Parathyroid adenoma (tissue), 2 donors: ENCODE measurements around the gene PTP4A1.

Source experiments
- H2AFZ ChIP-seq: fragments of 300-600 bp; sonication (generic); one replicate; pipeline ENCODE4 v1.7.0; 2017; ENCODE audit warnings: antibody characterized with exemption, mild to moderate bottlenecking
- H3K27ac ChIP-seq: fragments of 300-600 bp; sonication (generic); one replicate; pipeline ENCODE4 v1.7.0; 2017
- H3K27me3 ChIP-seq: fragments of 300-600 bp; sonication (generic); one replicate; pipeline ENCODE4 v1.7.0; 2017; ENCODE audit warnings: low read length; ENCODE audit not compliant: control insufficient read depth, insufficient read depth
- H3K36me3 ChIP-seq: fragments of 300-600 bp; sonication (generic); one replicate; pipeline ENCODE4 v1.7.0; 2017; ENCODE audit warnings: low read length; ENCODE audit not compliant: control insufficient read depth, insufficient read depth
- H3K4me1 ChIP-seq: fragments of 300-600 bp; sonication (generic); one replicate; pipeline ENCODE4 v1.7.0; 2017; ENCODE audit warnings: control low read depth
- H3K4me2 ChIP-seq: fragments of 300-600 bp; sonication (generic); one replicate; pipeline ENCODE4 v1.7.0; 2017; ENCODE audit warnings: low read length
- H3K4me3 ChIP-seq: fragments of 300-600 bp; sonication (generic); one replicate; pipeline ENCODE4 v1.7.0; 2017; ENCODE audit warnings: low read depth, low read length
- H3K79me2 ChIP-seq: fragments of 300-600 bp; sonication (generic); one replicate; pipeline ENCODE4 v1.7.0; 2017; ENCODE audit warnings: control low read depth
- H3K9ac ChIP-seq: fragments of 300-600 bp; sonication (generic); one replicate; pipeline ENCODE4 v1.7.0; 2017; ENCODE audit warnings: mild to moderate bottlenecking
- H3K9me3 ChIP-seq: fragments of 300-600 bp; sonication (generic); one replicate; pipeline ENCODE4 v1.7.0; 2017; ENCODE audit warnings: low read length; ENCODE audit not compliant: control insufficient read depth
- TF ChIP-seq, protein P1 (sequence below): fragments of 300-600 bp; sonication (generic); IDR thresholded peaks from one replicate; pipeline ENCODE4 v1.7.0; 2017; ENCODE audit warnings: antibody characterized with exemption, mild to moderate bottlenecking
- donor health status: primary hyperparathyroidism.

Gene PTP4A1

DNA sequence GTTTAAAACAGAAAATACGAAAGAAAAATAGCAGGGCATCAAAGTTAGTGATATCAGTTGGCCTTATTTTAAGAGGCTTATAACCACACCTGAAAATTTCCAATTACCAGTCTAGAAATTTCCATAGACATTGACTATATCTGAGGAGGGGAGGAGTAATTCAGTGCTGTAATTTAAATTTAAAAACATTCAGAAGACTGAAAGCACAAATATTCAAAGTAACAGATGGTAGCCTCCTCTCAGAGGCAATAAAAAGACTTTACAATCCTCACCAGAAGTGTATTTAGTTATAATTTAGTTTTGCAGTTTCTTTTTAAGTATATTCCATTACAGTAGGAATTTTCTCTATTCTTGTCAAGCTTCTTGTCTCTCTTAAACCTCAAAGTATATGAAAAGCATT lies 18.4 kb upstream of the PTP4A1 start:
- H2AFZ ChIP-seq = no peak overlapping the region
- H3K4me2 ChIP-seq = no peak overlapping the region
- H3K27me3 ChIP-seq = no peaks in the 10 kb centered on the region
- H3K4me3 ChIP-seq = no peak overlapping the region
- H3K4me1 ChIP-seq = no peaks in the 10 kb centered on the region
- H3K79me2 ChIP-seq = no peaks in the 10 kb centered on the region
- H3K27ac ChIP-seq = no peak overlapping the region
- no peaks in the 10 kb centered on the region for H3K9me3 ChIP-seq
- no peak overlapping the region for H3K9ac ChIP-seq
- H3K36me3 ChIP-seq = no peaks in the 10 kb centered on the region
- TF ChIP-seq, protein P1, sequence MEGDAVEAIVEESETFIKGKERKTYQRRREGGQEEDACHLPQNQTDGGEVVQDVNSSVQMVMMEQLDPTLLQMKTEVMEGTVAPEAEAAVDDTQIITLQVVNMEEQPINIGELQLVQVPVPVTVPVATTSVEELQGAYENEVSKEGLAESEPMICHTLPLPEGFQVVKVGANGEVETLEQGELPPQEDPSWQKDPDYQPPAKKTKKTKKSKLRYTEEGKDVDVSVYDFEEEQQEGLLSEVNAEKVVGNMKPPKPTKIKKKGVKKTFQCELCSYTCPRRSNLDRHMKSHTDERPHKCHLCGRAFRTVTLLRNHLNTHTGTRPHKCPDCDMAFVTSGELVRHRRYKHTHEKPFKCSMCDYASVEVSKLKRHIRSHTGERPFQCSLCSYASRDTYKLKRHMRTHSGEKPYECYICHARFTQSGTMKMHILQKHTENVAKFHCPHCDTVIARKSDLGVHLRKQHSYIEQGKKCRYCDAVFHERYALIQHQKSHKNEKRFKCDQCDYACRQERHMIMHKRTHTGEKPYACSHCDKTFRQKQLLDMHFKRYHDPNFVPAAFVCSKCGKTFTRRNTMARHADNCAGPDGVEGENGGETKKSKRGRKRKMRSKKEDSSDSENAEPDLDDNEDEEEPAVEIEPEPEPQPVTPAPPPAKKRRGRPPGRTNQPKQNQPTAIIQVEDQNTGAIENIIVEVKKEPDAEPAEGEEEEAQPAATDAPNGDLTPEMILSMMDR = no peak

DNA sequence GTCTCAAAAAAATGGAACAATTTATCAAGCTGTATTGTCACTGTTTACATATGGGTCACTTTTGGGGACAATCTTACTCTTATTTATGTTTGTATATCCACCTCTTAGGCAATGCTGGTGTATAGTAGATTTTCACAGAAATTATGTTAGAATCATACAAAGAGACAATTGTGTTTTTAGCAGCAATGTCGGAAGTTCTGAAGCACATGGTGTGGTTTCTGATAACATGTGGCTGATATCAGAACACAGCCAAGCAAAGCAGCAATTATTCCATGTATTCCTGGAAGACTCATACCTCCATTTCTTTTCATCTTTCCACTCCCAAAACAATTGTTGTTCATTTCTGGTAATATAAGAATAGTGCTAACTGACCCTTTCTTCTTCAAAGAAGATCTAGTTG lies 17.5 kb upstream of the PTP4A1 start:
- no peaks in the 10 kb centered on the region for H3K9me3 ChIP-seq
- TF ChIP-seq, protein P1 = no peak
- H3K4me2 ChIP-seq = no peak overlapping the region
- H2AFZ ChIP-seq = no peak overlapping the region
- no peak overlapping the region for H3K4me3 ChIP-seq
- no peaks in the 10 kb centered on the region for H3K36me3 ChIP-seq
- no peak overlapping the region for H3K9ac ChIP-seq
- no peaks in the 10 kb centered on the region for H3K79me2 ChIP-seq
- H3K4me1 ChIP-seq = no peaks in the 10 kb centered on the region
- no peak overlapping the region for H3K27ac ChIP-seq
- no peaks in the 10 kb centered on the region for H3K27me3 ChIP-seq

DNA sequence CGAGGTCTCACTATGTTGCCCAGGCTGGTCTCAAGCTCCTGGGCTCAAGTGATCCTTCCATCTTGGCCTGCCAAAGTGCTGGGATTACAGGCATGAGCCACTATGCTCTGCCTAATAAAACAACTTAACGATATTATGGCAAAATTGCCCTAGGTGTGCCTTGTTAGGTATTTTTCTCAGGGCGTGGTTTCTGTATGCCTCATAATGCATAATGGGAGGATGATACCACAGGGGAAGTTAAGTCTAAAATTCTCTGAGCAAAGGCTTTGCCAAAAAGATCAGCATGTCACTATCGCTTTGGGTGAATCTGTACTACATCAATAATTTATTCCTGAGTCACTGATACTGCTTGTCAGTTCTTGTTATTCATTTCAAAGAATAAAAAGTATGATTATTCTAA lies 15.9 kb upstream of the PTP4A1 start:
- Histone ChIP-seq H3K79me2 (no peaks in the 10 kb centered on the region), H3K4me2 (no peak overlapping the region), H3K36me3 (no peaks in the 10 kb centered on the region), H2AFZ (no peak overlapping the region), H3K27me3 (no peaks in the 10 kb centered on the region), H3K9me3 (no peaks in the 10 kb centered on the region), H3K27ac (no peak overlapping the region), H3K9ac (no peak overlapping the region), H3K4me3 (no peak overlapping the region), H3K4me1 (no peaks in the 10 kb centered on the region)
- TF ChIP-seq, protein P1 = no peak

DNA sequence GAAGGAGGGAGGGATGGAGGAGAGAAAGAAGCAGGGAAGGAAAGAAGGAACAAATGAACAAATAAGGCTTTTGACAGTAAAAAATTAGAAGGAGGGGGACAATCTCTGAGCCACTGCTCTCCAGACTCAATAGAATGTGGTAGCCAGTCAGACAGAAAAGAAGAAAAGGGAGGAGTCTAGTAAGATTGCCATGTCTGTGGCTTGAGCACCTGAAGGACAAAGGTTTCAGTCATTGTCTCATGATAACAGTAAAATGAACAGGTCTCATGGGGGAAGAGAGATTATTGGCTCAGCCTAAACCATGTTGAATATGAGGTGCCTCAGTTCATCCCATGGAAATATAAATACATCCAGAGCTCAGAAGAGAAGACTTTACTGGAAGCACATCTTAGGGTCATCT lies 14.0 kb upstream of the PTP4A1 start:
- H3K79me2 ChIP-seq = no peaks in the 10 kb centered on the region
- H3K9me3 ChIP-seq = no peaks in the 10 kb centered on the region
- H3K4me3 ChIP-seq = no peak overlapping the region
- no peaks in the 10 kb centered on the region for H3K4me1 ChIP-seq
- H2AFZ ChIP-seq = no peak overlapping the region
- no peak overlapping the region for H3K9ac ChIP-seq
- no peaks in the 10 kb centered on the region for H3K27me3 ChIP-seq
- H3K4me2 ChIP-seq = no peak overlapping the region
- H3K36me3 ChIP-seq = no peaks in the 10 kb centered on the region
- TF ChIP-seq, protein P1 = no peak
- no peak overlapping the region for H3K27ac ChIP-seq

DNA sequence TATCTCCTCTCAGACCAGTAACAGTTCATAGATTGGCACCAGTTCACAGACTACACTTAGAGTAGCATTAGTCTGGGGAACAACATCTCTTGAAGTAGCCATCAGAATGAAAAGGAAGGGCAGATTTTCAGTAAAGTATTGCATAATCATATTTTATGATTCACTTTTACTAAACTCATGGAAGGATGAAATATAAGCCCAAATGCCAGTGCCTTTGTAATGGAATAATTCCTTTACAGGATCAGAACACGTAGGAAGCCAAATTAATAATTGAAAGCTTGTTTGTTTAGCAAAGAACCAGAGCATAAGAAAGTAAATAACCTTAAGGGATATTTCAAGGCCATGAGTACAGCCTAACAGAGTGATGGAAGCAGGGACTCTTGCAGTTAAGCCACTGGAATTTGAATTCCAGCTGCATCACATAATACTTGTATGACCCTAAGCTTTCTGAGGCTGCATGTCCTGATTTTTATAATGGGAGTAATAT lies 11.4 kb upstream of the PTP4A1 start:
- Histone ChIP-seq H3K27me3 (no peaks in the 10 kb centered on the region), H2AFZ (no peak overlapping the region), H3K4me1 (no peaks in the 10 kb centered on the region), H3K9ac (no peak overlapping the region), H3K36me3 (no peaks in the 10 kb centered on the region), H3K9me3 (no peaks in the 10 kb centered on the region), H3K79me2 (no peaks in the 10 kb centered on the region), H3K27ac (no peak overlapping the region), H3K4me2 (no peak overlapping the region), H3K4me3 (no peak overlapping the region)
- TF ChIP-seq, protein P1 = no peak
